ENCODE results near the gene GRIK2.
A peak's percentile ranks its signal among the peaks of the same experiment; 100 is the strongest.

Gene GRIK2

GRCh38 chr6:101776919-101777350 lies 383.4 kb downstream of the GRIK2 start:
- DNase-seq = peak in 26 of 56 donors; percentile 1 to 47 (median 12)

GRCh38 chr6:101777646-101778045 lies 384.1 kb downstream of the GRIK2 start:
- no peak for DNase-seq

- DNase-seq = peak in 9 of 56 donors; percentile 1 to 53 (median 12)
Measured at GRCh38 chr6:101779051-101779844, 385.7 kb downstream of the GRIK2 start.

- no peak for DNase-seq
Measured at GRCh38 chr6:101783287-101783686, 389.8 kb downstream of the GRIK2 start.

GRCh38 chr6:101784094-101784493 lies 390.6 kb downstream of the GRIK2 start:
- DNase-seq = no peak

GRCh38 chr6:101799531-101799930 lies 406.0 kb downstream of the GRIK2 start:
- no peak for DNase-seq

GRCh38 chr6:101800598-101800997 lies 407.1 kb downstream of the GRIK2 start:
- DNase-seq = no peak

GRCh38 chr6:101803136-101803535 lies 409.6 kb downstream of the GRIK2 start:
- DNase-seq = no peak

GRCh38 chr6:101806241-101806640 lies 412.7 kb downstream of the GRIK2 start:
- DNase-seq = no peak

- DNase-seq = no peak
Measured at GRCh38 chr6:101811108-101811507, 417.6 kb downstream of the GRIK2 start.

- DNase-seq = no peak
Measured at GRCh38 chr6:101816716-101817115, 423.2 kb downstream of the GRIK2 start.

- DNase-seq = peak in 1 of 56 donors; percentile 2
Measured at GRCh38 chr6:101818051-101818450, 424.5 kb downstream of the GRIK2 start.

GRCh38 chr6:101824551-101825345 lies 431.2 kb downstream of the GRIK2 start:
- DNase-seq = no peak

- DNase-seq = no peak
Measured at GRCh38 chr6:101826269-101826668, 432.8 kb downstream of the GRIK2 start.

GRCh38 chr6:101826678-101827077 lies 433.2 kb downstream of the GRIK2 start:
- DNase-seq = no peak

GRCh38 chr6:101830501-101831031 lies 437.1 kb downstream of the GRIK2 start:
- DNase-seq = no peak

GRCh38 chr6:101832371-101832770 lies 438.9 kb downstream of the GRIK2 start:
- DNase-seq = no peak

GRCh38 chr6:101840100-101840499 lies 446.6 kb downstream of the GRIK2 start:
- no peak for DNase-seq

- DNase-seq = no peak
Measured at GRCh38 chr6:101845172-101845571, 451.7 kb downstream of the GRIK2 start.

GRCh38 chr6:101845621-101846020 lies 452.1 kb downstream of the GRIK2 start:
- no peak for DNase-seq

- no peak for DNase-seq
Measured at GRCh38 chr6:101847690-101848089, 454.2 kb downstream of the GRIK2 start.

GRCh38 chr6:101851911-101852310 lies 458.4 kb downstream of the GRIK2 start:
- DNase-seq = no peak
